ENCODE measurements around the gene SYT3.

The SYT3 gene

DNA sequence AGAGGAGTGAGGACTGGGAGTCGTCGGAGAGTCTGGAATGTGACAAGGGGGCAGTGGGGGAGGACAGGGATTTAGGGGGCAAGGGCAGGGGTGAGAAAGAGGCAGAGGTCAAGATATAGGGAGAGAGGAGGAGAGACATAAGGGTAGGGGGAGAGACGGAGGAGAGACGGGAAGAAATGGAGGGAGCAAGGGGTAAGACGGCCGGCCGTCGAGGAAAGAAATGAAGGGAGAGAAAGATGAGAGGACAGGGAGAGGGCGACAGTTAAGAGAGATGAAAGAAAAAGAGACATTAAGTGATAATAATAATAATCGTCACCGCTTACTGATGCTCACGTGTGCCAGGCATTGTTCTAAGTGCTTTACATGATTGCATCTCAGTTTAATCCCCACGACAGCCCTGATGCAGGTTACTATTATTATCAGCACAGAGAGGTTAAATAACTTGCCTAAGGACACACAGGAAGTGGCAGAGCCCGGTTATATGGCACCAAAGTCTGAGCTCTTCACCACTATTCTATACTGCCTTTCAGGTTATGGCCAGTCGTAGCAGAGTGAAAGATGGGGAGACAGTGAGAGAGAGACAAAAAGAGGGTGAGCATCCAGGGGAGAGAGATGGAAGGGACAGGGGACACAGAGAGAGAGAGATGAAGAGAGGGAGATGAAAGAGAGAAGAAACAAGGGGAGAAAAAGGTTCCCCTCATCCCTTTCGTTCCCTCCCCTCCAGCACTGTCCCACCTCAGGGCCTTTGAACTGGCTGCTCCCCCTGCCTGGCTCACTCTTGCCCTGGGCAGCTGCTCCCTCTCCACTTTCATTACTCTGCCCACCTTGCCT, 23.2 kb upstream of the SYT3 start:
- no peak overlapping the region for H3K27ac ChIP-seq (replicated peaks)
- DNase-seq (ENCODE audit: low read depth in 1 of 2, low spot score in 1 of 2), result no peak
- TF ChIP-seq POLR2AphosphoS5 (IDR thresholded peaks at IDR 0.05; ENCODE audit: low read depth), result no peak
- TF ChIP-seq GABPA (IDR thresholded peaks at IDR 0.05; ENCODE audit: low read depth), result no peak
- no peak for TF ChIP-seq SPI1 (IDR thresholded peaks at IDR 0.05; ENCODE audit: borderline replicate concordance, low read depth)
- no peak for TF ChIP-seq CTCF (IDR thresholded peaks at IDR 0.05; ENCODE audit: insufficient read depth, low read length)
- no peak for TF ChIP-seq REST (IDR thresholded peaks at IDR 0.05; ENCODE audit: insufficient replicate concordance, low read depth)
- H3K27me3 ChIP-seq (ENCODE audit: insufficient read depth, poor library complexity, severe bottlenecking), result peaks cover 25% of the 10 kb centered on the region
- no peak overlapping the region for H3K4me3 ChIP-seq (replicated peaks; ENCODE audit: insufficient read depth, low read length)

- no peak for TF ChIP-seq GABPA (IDR thresholded peaks at IDR 0.05; ENCODE audit: low read depth)
- no peak for TF ChIP-seq REST (IDR thresholded peaks at IDR 0.05; ENCODE audit: insufficient replicate concordance, low read depth)
- no peak for TF ChIP-seq CTCF (IDR thresholded peaks at IDR 0.05; ENCODE audit: insufficient read depth, low read length)
- no peak for TF ChIP-seq SPI1 (IDR thresholded peaks at IDR 0.05; ENCODE audit: borderline replicate concordance, low read depth)
- TF ChIP-seq POLR2AphosphoS5 (IDR thresholded peaks at IDR 0.05; ENCODE audit: low read depth), result no peak
- DNase-seq (ENCODE audit: low read depth in 1 of 2, low spot score in 1 of 2), result no peak
- Histone ChIP-seq H3K27ac (replicated peaks) (no peak overlapping the region), H3K27me3 (ENCODE audit: insufficient read depth, poor library complexity, severe bottlenecking) (peaks cover 23% of the 10 kb centered on the region), H3K4me3 (replicated peaks; ENCODE audit: insufficient read depth, low read length) (no peak overlapping the region)
Observed at GRCh38 chr19:50661766-50662650, 22.3 kb upstream of the SYT3 start.

- no peak for DNase-seq (ENCODE audit: low read depth in 1 of 2, low spot score in 1 of 2)
- TF ChIP-seq GABPA (IDR thresholded peaks at IDR 0.05; ENCODE audit: low read depth) (no peak), POLR2AphosphoS5 (IDR thresholded peaks at IDR 0.05; ENCODE audit: low read depth) (no peak), REST (IDR thresholded peaks at IDR 0.05; ENCODE audit: insufficient replicate concordance, low read depth) (no peak), CTCF (IDR thresholded peaks at IDR 0.05; ENCODE audit: insufficient read depth, low read length) (no peak), SPI1 (IDR thresholded peaks at IDR 0.05; ENCODE audit: borderline replicate concordance, low read depth) (no peak)
- Histone ChIP-seq H3K27me3 (ENCODE audit: insufficient read depth, poor library complexity, severe bottlenecking) (peaks cover 14% of the 10 kb centered on the region), H3K27ac (replicated peaks) (no peak overlapping the region), H3K4me3 (replicated peaks; ENCODE audit: insufficient read depth, low read length) (no peak overlapping the region)
Observed at GRCh38 chr19:50661023-50661422, 21.3 kb upstream of the SYT3 start.

Data from HL-60 (cell line).